ENCODE results near the gene FAM83F.
"Not testable (repeated sequence)": the region's sequence is repeated elsewhere in the genome, so short reads cannot be mapped to it uniquely, and the experiment has no call there.

Gene FAM83F

GRCh38 chr22:39966470-39966869 lies 28.3 kb upstream of the FAM83F start:
- no peak for DNase-seq

DNA sequence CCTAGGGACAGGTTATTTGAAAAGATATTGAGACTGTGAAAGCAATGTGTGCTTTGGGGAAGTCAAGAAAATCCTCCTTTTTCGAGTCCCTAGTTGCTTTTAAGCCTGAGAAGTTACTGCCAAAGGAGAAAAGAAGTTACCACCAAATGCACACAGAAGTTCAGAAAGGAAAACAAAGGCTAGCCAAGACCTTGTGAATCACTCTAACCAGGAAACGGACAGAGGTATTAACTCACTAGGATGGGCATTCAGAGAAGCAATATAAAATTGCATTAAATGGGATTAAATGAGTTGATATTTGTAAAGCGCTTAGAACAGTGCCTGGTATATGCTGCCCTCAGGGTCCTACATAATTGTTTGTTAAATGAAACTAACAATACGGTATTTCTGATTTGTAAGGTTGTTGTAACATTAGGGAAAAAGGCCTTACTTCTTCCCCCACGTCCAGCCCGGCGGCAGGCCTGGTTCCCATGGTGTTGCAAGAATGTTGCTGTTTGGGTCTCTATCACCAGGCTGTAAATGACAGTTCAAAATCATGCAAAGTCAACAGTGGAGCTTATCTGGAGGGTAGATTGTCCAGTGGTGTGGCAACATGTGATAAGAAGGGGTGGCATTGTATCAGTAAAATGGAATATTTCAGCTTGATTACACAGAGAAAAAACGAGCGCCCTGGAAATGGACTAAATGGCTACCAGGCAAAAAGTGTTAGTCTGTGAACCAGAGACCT lies 27.5 kb upstream of the FAM83F start:
- no peak for DNase-seq

GRCh38 chr22:39967996-39968972 lies 26.5 kb upstream of the FAM83F start:
- DNase-seq, result no peak

DNA sequence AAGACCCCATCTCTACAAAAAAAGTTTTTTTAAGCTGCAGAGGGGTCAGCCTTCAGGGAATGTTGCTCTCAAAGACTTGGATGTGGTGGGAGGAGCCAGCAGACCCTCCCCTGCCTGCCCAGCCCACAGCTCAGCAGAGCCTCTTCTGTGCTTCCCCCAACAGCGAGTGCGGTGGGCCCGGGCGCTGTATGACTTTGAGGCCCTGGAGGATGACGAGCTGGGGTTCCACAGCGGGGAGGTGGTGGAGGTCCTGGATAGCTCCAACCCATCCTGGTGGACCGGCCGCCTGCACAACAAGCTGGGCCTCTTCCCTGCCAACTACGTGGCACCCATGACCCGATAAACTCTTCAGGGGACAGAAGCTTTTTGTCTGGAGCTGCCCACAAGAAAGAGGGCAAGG lies 24.0 kb upstream of the FAM83F start:
- DNase-seq, result no peak

DNA sequence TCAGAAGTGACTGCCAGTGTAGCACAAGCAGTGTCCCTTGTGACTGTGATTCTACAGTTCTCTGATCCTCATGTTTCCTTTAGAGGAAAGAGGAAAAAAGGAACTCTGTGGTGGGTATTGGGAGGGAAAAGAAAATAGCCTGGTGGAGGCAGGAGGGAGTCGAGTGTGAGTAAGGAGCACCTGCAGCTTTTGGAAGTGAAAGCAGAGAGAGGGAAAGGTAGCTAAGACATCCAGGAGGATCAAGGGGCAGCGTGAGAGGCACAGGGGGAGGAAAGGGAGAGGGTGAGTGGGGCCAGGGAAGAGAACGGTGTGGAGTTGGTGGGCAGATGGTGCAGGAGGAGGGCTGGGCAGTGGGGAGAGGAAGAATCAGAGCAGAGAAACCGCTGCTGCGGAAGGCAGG lies 22.1 kb upstream of the FAM83F start:
- DNase-seq, result no peak

- DNase-seq, result no peak
Observed at GRCh38 chr22:39973656-39974055, 21.1 kb upstream of the FAM83F start.

- no peak for DNase-seq
Observed at GRCh38 chr22:39974065-39974464, 20.7 kb upstream of the FAM83F start.

- no peak for DNase-seq
Observed at GRCh38 chr22:39979048-39979447, 15.7 kb upstream of the FAM83F start.

DNA sequence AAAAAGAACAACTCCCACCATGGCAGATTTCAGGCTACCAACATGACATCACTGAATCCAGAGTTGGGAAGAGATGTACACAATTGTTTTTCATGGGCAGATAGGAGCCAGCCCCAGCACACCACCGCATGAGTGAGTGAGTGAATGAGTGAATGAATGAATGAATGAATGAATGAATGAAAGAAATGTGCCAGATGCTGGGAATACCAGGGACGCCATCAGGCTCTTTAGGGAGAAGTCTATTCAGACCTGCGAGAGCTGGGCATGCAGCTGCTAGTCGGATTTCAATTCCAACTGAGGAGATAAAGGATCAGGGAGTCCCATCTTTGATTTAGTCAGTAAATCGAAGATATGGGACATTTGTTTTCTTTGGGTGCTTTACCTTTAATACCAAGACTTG lies 15.3 kb upstream of the FAM83F start:
- DNase-seq, result no peak

DNA sequence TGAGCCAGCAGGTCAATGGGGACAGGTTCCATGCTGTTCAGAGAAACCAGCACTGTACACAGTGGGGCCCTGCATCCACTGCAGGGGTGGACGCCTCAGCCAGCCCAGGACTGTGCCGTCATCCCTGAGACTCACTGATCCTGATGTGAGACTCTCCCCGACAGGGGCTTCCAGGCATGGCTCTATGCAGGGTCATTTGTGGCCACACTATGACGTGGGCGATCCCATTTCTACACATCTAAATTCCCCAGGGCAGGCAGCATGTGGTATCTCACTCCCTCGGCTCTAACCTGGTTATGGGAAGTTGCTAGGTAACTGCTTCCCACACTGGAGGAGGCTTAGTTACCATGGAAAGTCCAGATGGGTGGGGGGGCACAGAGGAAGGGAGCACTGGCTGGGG lies 14.2 kb upstream of the FAM83F start:
- no peak for DNase-seq

- no peak for DNase-seq
Observed at GRCh38 chr22:39983346-39983745, 11.4 kb upstream of the FAM83F start.

- DNase-seq, result no peak
Observed at GRCh38 chr22:39984006-39984405, 10.7 kb upstream of the FAM83F start.

DNA sequence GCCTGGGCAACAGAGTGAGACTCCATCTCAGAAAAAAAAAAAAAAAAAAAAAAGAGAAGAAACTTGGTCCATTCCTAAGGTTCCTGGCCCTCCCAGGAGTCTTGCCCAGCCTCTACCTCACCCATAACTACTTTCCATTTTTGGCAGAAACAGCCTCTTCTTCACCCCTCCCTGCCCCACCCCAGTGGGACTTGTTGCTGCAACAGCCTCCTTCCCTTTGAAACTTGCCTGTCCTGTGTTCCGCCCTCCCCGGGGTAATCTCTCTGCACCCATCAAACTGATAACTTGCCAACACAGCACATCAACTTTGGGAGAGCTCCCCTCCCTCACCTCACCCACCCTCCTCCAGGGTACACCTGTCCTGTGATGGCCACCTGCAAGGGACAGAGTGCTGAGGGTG lies 10.0 kb upstream of the FAM83F start:
- DNase-seq, result no peak

DNA sequence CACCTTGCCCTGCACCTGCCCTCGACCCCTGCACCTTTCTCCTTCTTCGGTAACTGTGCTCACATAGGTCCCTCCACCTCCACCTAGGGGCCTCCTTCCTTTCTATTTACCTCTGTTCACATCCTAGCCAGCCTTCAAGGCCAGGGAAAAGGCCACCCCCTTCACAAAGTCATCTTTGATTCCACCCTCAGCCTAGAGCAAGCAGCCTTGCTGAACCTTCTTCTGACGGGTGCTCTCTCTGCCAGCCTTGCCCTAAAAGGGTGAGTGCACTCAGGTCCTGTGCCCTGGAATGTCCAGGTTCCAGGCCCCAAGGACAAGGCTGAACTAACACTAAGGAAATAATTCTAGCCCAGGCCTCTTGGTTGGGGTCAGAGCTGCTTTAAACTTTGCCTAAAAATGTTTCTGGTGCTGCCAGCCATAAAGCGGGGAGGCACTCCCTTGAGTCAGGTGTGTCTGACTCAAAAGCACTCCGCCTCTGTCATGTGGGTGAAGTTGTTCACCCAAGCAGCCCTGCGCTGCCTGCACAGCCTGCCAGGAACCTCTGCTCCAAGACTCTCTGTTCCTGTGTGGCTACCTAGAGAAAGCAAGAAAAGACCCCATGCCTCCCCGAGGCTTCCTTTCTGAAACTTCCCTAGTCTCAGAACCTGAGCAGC lies 9.2 kb upstream of the FAM83F start:
- DNase-seq, result no peak

DNA sequence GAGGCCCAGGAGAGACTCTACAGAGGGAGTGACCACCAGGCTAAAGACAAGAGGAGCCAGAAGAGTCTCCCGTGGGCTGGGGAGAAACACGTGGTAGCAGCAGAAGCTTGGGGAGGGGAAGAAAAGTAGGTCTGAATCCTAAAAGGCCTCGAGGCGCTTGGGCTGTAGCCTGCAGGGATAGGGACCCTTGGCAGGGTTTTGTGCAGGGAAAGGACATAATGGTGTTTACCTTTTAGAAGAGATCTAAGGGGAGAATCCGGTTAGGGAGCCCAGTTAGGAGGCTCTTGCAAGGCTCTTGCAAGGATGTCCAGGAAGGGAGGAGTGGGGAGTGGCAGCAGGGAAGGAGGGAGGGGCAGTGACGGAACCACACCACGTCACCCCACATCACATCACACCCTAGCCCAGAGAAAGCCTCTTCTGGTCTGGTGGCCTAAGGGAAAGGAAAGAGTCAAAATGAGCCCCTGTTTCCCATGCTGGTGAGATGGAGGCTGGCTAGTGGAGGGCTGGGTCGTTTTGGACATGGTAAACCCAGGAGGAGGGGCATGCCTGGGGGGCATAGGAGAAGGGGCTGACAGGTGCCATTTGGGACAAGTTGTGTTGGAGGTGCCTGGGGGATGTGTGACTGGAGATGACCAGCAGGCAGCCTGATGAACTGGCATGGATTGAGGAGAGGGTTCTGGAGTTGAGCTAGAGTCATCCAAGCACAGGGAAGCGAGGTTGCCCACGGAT lies 6.2 kb upstream of the FAM83F start:
- DNase-seq, result no peak

GRCh38 chr22:39989633-39990032 lies 5.1 kb upstream of the FAM83F start:
- DNase-seq, result no peak

GRCh38 chr22:39990686-39991085 lies 4.1 kb upstream of the FAM83F start:
- no peak for DNase-seq

- DNase-seq, result no peak
Observed at GRCh38 chr22:39991159-39991860, 3.4 kb upstream of the FAM83F start.

DNA sequence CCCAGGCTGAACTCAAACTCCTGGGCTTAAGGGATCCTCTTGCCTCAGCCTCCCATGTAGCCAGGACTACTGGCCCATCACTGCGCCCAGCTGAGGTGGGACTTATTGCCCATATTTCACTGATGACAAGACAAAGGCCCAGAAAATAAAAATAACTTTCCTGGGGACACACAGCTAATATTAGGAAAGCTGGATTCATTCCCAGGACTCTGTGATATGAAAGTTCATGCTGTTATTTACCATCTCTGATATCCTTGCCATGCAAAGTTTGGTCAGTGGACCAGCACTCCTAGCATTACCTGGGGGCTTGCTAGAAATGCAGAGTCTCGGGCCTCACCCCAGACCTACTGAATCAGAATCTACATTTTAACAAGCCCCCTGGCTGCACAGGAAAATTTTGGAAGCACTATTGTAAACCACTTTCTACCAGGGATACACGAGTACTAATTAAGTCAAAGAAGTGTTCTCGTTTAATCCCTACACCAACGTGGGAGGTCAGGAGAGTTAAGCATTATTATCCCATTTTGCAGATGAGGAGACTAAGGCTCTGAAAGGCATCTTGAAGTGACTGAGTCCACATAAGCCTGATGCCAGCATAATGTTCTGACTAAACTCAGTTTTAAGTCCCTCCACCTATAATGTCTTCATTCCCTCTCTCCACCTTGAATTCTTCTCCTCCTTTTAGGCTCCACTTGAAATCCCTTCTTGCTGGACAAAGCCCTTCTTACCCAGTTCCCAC lies 2.5 kb upstream of the FAM83F start:
- no peak for DNase-seq

GRCh38 chr22:39992894-39993293 lies 1.9 kb upstream of the FAM83F start:
- DNase-seq, result not testable (repeated sequence)

DNA sequence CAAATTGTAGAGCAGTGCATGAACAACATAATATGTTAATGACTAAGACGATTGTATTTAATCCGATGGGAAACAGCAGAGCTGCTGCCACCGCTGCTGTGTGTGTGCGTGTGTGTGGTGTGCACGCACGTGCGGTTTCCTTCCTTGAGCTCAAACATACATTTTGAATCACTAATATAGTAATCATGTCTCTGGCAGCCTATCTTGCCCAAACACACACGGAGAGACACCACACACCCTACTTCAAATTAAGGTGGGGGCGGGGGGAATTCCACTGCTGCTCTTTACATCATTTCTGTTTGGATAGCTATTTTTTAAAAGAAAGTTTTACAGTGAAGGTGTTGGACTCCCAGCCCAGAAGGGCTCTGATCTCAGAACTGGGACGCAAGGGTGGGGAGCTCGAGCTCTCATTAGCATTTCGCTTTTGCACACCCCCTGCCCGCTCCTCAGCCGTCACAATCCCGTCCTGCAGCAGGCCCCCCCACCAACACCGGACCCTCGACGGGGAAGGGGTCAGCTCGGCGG lies 651 bp upstream of the FAM83F start:
- DNase-seq, result peak; percentile 61

Data from activated T-cell treated with anti-CD3 and anti-CD28 coated beads, Interleukin-2, amount 50 U/mL, for 1 hour (primary cell).